C4-2B (cell line): ENCODE results near the gene TENM4.

ENCODE experiments used
- CTCF ChIP-seq: fragments of 450-650 bp; conservative IDR thresholded peaks from 2 replicates; pipeline ENCODE4 v1.5.1; 2017; ENCODE audit warnings: mild to moderate bottlenecking
- ZFX ChIP-seq: fragments of 450-650 bp; IDR thresholded peaks from 2 replicates; pipeline ENCODE4 v1.6.1; 2017

GRCh38 chr11:78838417-78838816 lies 602.4 kb downstream of the TENM4 start:
- TF ChIP-seq CTCF: no peak
- no peak for TF ChIP-seq ZFX
